ENCODE data around the gene ZBTB49. TPM values are rescaled to one million over a fixed set of nuclear protein-coding genes. Genes with fewer than 3 reads are reported as not detected.

Gene ZBTB49
- total RNA-seq, 5 donors from 2014 or later (not counting 1 experiment from before 2014, with no cell fraction given): 7.9 to 17.1 (median 11.4) TPM

DNA sequence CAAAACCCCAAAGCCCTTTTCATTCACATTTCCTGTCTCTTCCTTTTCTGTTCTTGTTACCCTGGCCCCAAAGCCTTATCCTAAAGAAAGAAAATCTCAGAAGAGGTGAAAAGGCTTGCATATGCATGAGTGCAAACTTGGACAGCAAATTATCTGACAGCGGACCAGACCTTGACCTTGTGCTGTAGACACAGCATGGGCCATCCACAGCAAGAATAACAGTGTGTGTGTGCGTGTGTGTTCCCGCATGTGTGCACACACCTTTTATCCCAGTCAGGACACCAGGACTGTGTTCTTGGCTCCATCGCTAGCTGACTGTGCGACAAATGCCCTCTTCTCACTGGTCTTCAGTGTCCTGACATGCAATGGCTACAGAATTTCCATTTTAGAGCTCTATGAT is 35.3 kb downstream of the ZBTB49 start:
- DNase-seq: no peak
- Mint-ChIP-seq H3K9me3 (no peaks in the 10 kb centered on the region), H3K27ac (no peak overlapping the region), H3K27me3 (no peaks in the 10 kb centered on the region), H3K4me1 (no peaks in the 10 kb centered on the region), H3K36me3 (peaks cover 23% of the 10 kb centered on the region), H3K4me3 (no peak overlapping the region)
- CTCF ChIA-PET: no interaction called here
- ATAC-seq (replicated peaks in 1 of 4): no peak
- Histone ChIP-seq H3K9me3 (no peaks in the 10 kb centered on the region), H3K27ac (ENCODE audit: low read length) (no peak overlapping the region), H3K4me3 (ENCODE audit: control insufficient read depth in 1 of 2, extremely low read depth in 1 of 2, low read length in 1 of 2) (no peak overlapping the region), H3K27me3 (replicated peaks in 1 of 2; ENCODE audit: control insufficient read depth in 2 of 2, extremely low read depth in 1 of 2, insufficient read depth in 2 of 2, low read length in 1 of 2) (peaks cover 0 to 3% of the 10 kb centered on the region in 2 experiments), H3K4me1 (ENCODE audit: control insufficient read depth in 1 of 2, extremely low read depth in 1 of 2, insufficient read depth in 2 of 2, low read length in 2 of 2) (no peaks in the 10 kb centered on the region), H3K36me3 (ENCODE audit: control insufficient read depth in 2 of 2, extremely low read depth in 1 of 2, insufficient read depth in 1 of 2, low read length in 1 of 2) (peaks cover 5 to 18% of the 10 kb centered on the region in 2 donors)
- POLR2A ChIA-PET: interaction anchor here in 1 of 2 donors (0.6 kb wide), 1 partner anchor 15 kb away, joined by 4 read pairs; no protein-coding TSS in a partner anchor
- 100% methylated on average over 5 of the region's 5 CpGs for WGBS (ENCODE audit: insufficient coverage)

DNA sequence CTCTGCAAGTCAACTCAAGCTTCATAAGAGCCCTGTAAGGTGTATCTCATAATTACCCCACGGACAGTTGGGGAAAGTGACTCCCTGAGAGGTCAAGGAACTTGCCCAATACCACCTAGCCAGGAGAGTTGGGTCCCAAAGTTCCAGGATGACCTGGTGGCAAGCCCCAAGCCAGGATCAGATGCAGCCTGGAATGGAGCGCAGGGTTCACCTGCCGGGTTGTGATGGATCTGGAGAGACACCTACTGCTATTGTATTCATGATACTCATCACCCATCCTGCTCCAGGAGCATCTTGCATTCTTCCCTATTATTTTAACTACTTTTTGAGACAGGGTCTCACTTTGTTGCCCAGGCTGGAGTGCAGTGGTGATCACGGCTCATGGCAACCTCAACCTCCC is 36.1 kb downstream of the ZBTB49 start:
- no peak for DNase-seq
- Mint-ChIP-seq H3K4me1 (no peaks in the 10 kb centered on the region), H3K36me3 (peaks cover 14% of the 10 kb centered on the region), H3K27me3 (no peaks in the 10 kb centered on the region), H3K27ac (no peak overlapping the region), H3K4me3 (no peak overlapping the region), H3K9me3 (no peaks in the 10 kb centered on the region)
- H3K27ac ChIP-seq (ENCODE audit: low read length): no peak overlapping the region
- no peak for ATAC-seq (replicated peaks in 1 of 4)
- peaks cover 5 to 11% of the 10 kb centered on the region in 2 donors for H3K36me3 ChIP-seq (ENCODE audit: control insufficient read depth in 2 of 2, extremely low read depth in 1 of 2, insufficient read depth in 1 of 2, low read length in 1 of 2)
- POLR2A ChIA-PET: interaction anchor here in 1 of 2 donors (0.6 kb wide), 1 partner anchor 16 kb away, joined by 4 read pairs; no protein-coding TSS in a partner anchor
- H3K27me3 ChIP-seq (replicated peaks in 1 of 2; ENCODE audit: control insufficient read depth in 2 of 2, extremely low read depth in 1 of 2, insufficient read depth in 2 of 2, low read length in 1 of 2): peaks cover 0 to 3% of the 10 kb centered on the region in 2 experiments
- CTCF ChIA-PET: no interaction called here
- H3K4me3 ChIP-seq (ENCODE audit: control insufficient read depth in 1 of 2, extremely low read depth in 1 of 2, low read length in 1 of 2): no peak overlapping the region
- 96% methylated on average over 3 of the region's 4 CpGs for WGBS (ENCODE audit: insufficient coverage)
- H3K4me1 ChIP-seq (ENCODE audit: control insufficient read depth in 1 of 2, extremely low read depth in 1 of 2, insufficient read depth in 2 of 2, low read length in 2 of 2): no peaks in the 10 kb centered on the region
- no peaks in the 10 kb centered on the region for H3K9me3 ChIP-seq

DNA sequence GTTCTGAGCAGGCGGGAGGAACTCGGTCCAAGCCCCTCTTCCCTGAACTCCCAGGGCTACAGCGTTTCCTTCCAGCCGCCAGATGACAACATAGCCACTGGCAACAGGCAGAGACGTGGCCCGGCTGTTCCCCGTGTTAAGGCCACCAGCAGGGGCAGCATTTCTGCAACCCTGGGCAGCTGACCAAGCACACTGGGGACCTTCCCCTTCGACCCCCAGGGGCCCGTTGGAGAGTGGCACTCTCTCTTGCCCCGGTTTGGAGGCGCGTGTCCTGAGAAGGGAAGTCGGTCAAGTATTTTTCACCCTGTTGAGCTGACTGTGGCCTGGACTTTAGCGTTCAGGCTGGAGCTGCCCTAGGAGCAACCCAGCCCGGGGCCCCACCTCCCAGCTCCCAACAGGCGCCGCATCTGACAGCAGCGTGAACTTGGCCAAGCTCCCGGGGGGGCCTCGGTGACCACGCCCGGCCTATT is 37.6 kb downstream of the ZBTB49 start:
- Histone ChIP-seq H3K27me3 (replicated peaks in 1 of 2; ENCODE audit: control insufficient read depth in 2 of 2, extremely low read depth in 1 of 2, insufficient read depth in 2 of 2, low read length in 1 of 2) (peaks cover 0 to 3% of the 10 kb centered on the region in 2 experiments), H3K36me3 (ENCODE audit: control insufficient read depth in 2 of 2, extremely low read depth in 1 of 2, insufficient read depth in 1 of 2, low read length in 1 of 2) (no peaks in the 10 kb centered on the region), H3K4me3 (ENCODE audit: control insufficient read depth in 1 of 2, extremely low read depth in 1 of 2, low read length in 1 of 2) (no peak overlapping the region), H3K9me3 (no peaks in the 10 kb centered on the region), H3K27ac (ENCODE audit: low read length) (no peak overlapping the region), H3K4me1 (ENCODE audit: control insufficient read depth in 1 of 2, extremely low read depth in 1 of 2, insufficient read depth in 2 of 2, low read length in 2 of 2) (no peaks in the 10 kb centered on the region)
- Mint-ChIP-seq H3K4me1 (no peaks in the 10 kb centered on the region), H3K36me3 (peaks cover 2% of the 10 kb centered on the region), H3K27me3 (no peaks in the 10 kb centered on the region), H3K27ac (no peak overlapping the region), H3K9me3 (no peaks in the 10 kb centered on the region), H3K4me3 (no peak overlapping the region)
- 62% methylated on average over 19 of the region's 22 CpGs for WGBS (ENCODE audit: insufficient coverage)
- CTCF ChIA-PET: no interaction called here
- POLR2A ChIA-PET: no interaction called here
- DNase-seq (no peak), ATAC-seq (replicated peaks in 1 of 4) (no peak)

DNA sequence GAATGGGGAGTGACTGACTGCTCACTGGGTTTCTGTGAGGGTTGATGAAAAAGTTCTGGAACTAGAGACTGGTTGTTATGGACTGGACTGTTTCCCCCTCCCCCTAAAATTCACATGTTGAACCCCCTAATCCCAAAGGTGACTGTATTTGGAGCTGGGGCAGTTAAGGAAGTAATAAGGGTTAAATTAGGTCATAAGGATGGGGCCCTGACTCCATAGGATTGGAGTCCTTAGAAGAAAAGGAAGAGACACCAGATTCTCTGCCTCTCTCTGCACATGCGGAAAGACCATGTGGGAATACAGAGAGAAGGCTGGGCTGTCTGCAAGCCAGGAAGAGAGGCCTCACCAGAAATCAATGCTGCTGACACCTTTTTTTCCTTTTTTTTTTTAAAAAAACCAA is 38.2 kb downstream of the ZBTB49 start:
- ChIA-PET POLR2A (no interaction called here), CTCF (no interaction called here)
- Histone ChIP-seq H3K27me3 (replicated peaks in 1 of 2; ENCODE audit: control insufficient read depth in 2 of 2, extremely low read depth in 1 of 2, insufficient read depth in 2 of 2, low read length in 1 of 2) (peaks cover 0 to 3% of the 10 kb centered on the region in 2 experiments), H3K9me3 (no peaks in the 10 kb centered on the region), H3K4me3 (ENCODE audit: control insufficient read depth in 1 of 2, extremely low read depth in 1 of 2, low read length in 1 of 2) (no peak overlapping the region), H3K36me3 (ENCODE audit: control insufficient read depth in 2 of 2, extremely low read depth in 1 of 2, insufficient read depth in 1 of 2, low read length in 1 of 2) (no peaks in the 10 kb centered on the region), H3K4me1 (ENCODE audit: control insufficient read depth in 1 of 2, extremely low read depth in 1 of 2, insufficient read depth in 2 of 2, low read length in 2 of 2) (no peaks in the 10 kb centered on the region), H3K27ac (ENCODE audit: low read length) (no peak overlapping the region)
- H3K9me3 Mint-ChIP-seq: no peaks in the 10 kb centered on the region
- H3K27me3 Mint-ChIP-seq: no peaks in the 10 kb centered on the region
- no peak overlapping the region for H3K27ac Mint-ChIP-seq
- WGBS (ENCODE audit: insufficient coverage): no CpG with 5 or more reads among the region's 1 CpG
- ATAC-seq (replicated peaks in 1 of 4) (no peak), DNase-seq (no peak)
- no peaks in the 10 kb centered on the region for H3K36me3 Mint-ChIP-seq
- H3K4me3 Mint-ChIP-seq: no peak overlapping the region
- H3K4me1 Mint-ChIP-seq: no peaks in the 10 kb centered on the region

DNA sequence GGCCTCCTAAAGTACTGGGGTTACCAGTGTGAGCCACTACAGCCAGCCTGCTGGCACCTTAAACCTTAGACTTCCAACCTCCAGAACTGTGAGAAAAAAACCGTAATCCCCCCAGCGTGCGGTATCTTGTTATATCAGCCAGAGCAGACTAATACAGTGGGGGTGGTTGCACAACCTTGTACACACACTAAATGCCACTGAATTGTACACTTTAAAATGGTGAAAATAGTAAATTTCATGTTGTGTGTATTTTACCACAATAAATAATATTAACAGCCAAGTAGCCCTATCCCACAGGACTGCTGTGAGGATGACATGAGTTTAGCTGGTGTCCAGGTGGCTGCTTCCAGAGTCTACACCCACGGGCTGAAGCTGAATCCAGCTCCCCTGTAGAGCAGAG is 38.8 kb downstream of the ZBTB49 start:
- Mint-ChIP-seq H3K27ac (no peak overlapping the region), H3K36me3 (no peaks in the 10 kb centered on the region), H3K4me3 (no peak overlapping the region), H3K4me1 (no peaks in the 10 kb centered on the region), H3K27me3 (no peaks in the 10 kb centered on the region), H3K9me3 (no peaks in the 10 kb centered on the region)
- WGBS (ENCODE audit: insufficient coverage): 86% methylated on average over 1 of the region's 4 CpGs
- no peak overlapping the region for H3K4me3 ChIP-seq (ENCODE audit: control insufficient read depth in 1 of 2, extremely low read depth in 1 of 2, low read length in 1 of 2)
- no peak for DNase-seq
- no peaks in the 10 kb centered on the region for H3K9me3 ChIP-seq
- H3K4me1 ChIP-seq (ENCODE audit: control insufficient read depth in 1 of 2, extremely low read depth in 1 of 2, insufficient read depth in 2 of 2, low read length in 2 of 2): no peaks in the 10 kb centered on the region
- POLR2A ChIA-PET: no interaction called here
- no peaks in the 10 kb centered on the region for H3K36me3 ChIP-seq (ENCODE audit: control insufficient read depth in 2 of 2, extremely low read depth in 1 of 2, insufficient read depth in 1 of 2, low read length in 1 of 2)
- no peak for ATAC-seq (replicated peaks in 1 of 4)
- H3K27ac ChIP-seq (ENCODE audit: low read length): no peak overlapping the region
- CTCF ChIA-PET: no interaction called here
- peaks cover 0 to 3% of the 10 kb centered on the region in 2 experiments for H3K27me3 ChIP-seq (replicated peaks in 1 of 2; ENCODE audit: control insufficient read depth in 2 of 2, extremely low read depth in 1 of 2, insufficient read depth in 2 of 2, low read length in 1 of 2)

DNA sequence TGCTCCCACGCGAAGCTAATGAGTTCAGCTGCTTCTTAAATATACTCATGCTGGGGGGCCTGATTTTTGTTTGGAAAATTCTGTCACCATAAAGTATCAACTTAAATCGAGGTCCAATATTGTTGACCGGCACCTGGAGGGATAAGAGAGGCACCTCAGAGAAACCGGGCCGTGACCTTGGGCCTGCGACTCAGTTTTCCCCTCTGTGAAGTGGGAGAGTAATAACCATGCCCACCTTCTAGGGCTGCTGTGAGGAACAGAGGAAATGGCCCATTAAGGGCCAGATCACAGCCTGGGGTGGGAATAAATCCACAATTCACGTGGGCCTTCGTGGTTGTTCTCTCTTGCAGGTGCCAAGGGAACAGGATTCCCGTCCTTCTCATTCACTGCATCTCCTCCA is 39.4 kb downstream of the ZBTB49 start:
- no peak overlapping the region for H3K27ac Mint-ChIP-seq
- no peak for DNase-seq
- ATAC-seq (replicated peaks in 1 of 4): no peak
- no peaks in the 10 kb centered on the region for H3K27me3 Mint-ChIP-seq
- H3K27ac ChIP-seq (ENCODE audit: low read length): no peak overlapping the region
- H3K36me3 Mint-ChIP-seq: no peaks in the 10 kb centered on the region
- WGBS (ENCODE audit: insufficient coverage): 100% methylated on average over 3 of the region's 10 CpGs
- H3K27me3 ChIP-seq (replicated peaks in 1 of 2; ENCODE audit: control insufficient read depth in 2 of 2, extremely low read depth in 1 of 2, insufficient read depth in 2 of 2, low read length in 1 of 2): peaks cover 0 to 3% of the 10 kb centered on the region in 2 experiments
- no peaks in the 10 kb centered on the region for H3K9me3 ChIP-seq
- no peaks in the 10 kb centered on the region for H3K9me3 Mint-ChIP-seq
- ChIA-PET CTCF (no interaction called here), POLR2A (interaction anchor here in 1 of 2 donors (0.6 kb wide), 1 partner anchor 64 kb away, joined by 4 read pairs; no protein-coding TSS in a partner anchor)
- H3K36me3 ChIP-seq (ENCODE audit: control insufficient read depth in 2 of 2, extremely low read depth in 1 of 2, insufficient read depth in 1 of 2, low read length in 1 of 2): no peaks in the 10 kb centered on the region
- peaks cover under 1 to 5% (median under 1%) of the 10 kb centered on the region in 3 donors for H3K4me1 Mint-ChIP-seq
- no peak overlapping the region for H3K4me3 Mint-ChIP-seq
- H3K4me3 ChIP-seq (ENCODE audit: control insufficient read depth in 1 of 2, extremely low read depth in 1 of 2, low read length in 1 of 2): no peak overlapping the region
- H3K4me1 ChIP-seq (ENCODE audit: control insufficient read depth in 1 of 2, extremely low read depth in 1 of 2, insufficient read depth in 2 of 2, low read length in 2 of 2): no peaks in the 10 kb centered on the region

DNA sequence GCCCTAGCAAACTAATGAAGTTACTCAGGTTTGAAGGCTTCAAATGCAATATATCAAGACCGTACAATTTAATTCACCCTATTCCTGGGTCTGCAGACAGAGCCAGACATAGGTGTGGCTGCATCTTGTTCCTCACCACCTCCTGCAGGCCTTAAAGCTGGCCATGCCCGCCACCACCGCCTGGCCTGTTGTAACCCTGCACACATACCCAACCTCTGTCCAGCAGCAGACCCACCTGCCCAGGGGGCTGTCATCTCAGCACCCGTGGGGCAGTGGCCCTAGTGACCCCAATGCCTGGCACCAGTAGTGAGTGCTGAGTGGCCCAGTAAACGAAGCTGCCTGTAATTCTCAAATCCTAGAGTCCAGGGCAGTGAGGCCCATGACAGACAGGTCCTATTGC is 40.7 kb downstream of the ZBTB49 start:
- Histone ChIP-seq H3K4me1 (ENCODE audit: control insufficient read depth in 1 of 2, extremely low read depth in 1 of 2, insufficient read depth in 2 of 2, low read length in 2 of 2) (peaks cover 0 to 6% of the 10 kb centered on the region in 2 experiments), H3K27ac (ENCODE audit: low read length) (no peak overlapping the region), H3K27me3 (replicated peaks in 1 of 2; ENCODE audit: control insufficient read depth in 2 of 2, extremely low read depth in 1 of 2, insufficient read depth in 2 of 2, low read length in 1 of 2) (peaks cover 0 to 3% of the 10 kb centered on the region in 2 experiments), H3K36me3 (ENCODE audit: control insufficient read depth in 2 of 2, extremely low read depth in 1 of 2, insufficient read depth in 1 of 2, low read length in 1 of 2) (no peaks in the 10 kb centered on the region), H3K9me3 (no peaks in the 10 kb centered on the region), H3K4me3 (ENCODE audit: control insufficient read depth in 1 of 2, extremely low read depth in 1 of 2, low read length in 1 of 2) (no peak overlapping the region)
- ChIA-PET POLR2A (no interaction called here), CTCF (interaction anchor here in 1 of 2 donors (0.8 to 1.1 kb wide), 2 partner anchors 79 to 100 kb away, joined by 3 to 4 read pairs; no protein-coding TSS in a partner anchor)
- Mint-ChIP-seq H3K36me3 (no peaks in the 10 kb centered on the region), H3K27ac (no peak overlapping the region), H3K4me1 (peaks cover 8 to 13% (median 8%) of the 10 kb centered on the region in 3 donors), H3K27me3 (no peaks in the 10 kb centered on the region), H3K9me3 (no peaks in the 10 kb centered on the region), H3K4me3 (no peak overlapping the region)
- DNase-seq (no peak), ATAC-seq (replicated peaks in 1 of 4) (no peak)
- 69% methylated on average over 2 of the region's 5 CpGs for WGBS (ENCODE audit: insufficient coverage)

All from T-cell (primary cell).